NCI-H2029 treated with DMSO at 0.1 percent for 48 hours (cell line): ENCODE results near the gene ADM.
"Not testable (repeated sequence)": the region's sequence is repeated elsewhere in the genome, so short reads cannot be mapped to it uniquely, and the experiment has no call there.

ENCODE experiments used
- DNase-seq: peaks from one replicate; lab custom pipeline; 2025; lab: John Stamatoyannopoulos, UW

Gene ADM, protein sequence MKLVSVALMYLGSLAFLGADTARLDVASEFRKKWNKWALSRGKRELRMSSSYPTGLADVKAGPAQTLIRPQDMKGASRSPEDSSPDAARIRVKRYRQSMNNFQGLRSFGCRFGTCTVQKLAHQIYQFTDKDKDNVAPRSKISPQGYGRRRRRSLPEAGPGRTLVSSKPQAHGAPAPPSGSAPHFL

DNA sequence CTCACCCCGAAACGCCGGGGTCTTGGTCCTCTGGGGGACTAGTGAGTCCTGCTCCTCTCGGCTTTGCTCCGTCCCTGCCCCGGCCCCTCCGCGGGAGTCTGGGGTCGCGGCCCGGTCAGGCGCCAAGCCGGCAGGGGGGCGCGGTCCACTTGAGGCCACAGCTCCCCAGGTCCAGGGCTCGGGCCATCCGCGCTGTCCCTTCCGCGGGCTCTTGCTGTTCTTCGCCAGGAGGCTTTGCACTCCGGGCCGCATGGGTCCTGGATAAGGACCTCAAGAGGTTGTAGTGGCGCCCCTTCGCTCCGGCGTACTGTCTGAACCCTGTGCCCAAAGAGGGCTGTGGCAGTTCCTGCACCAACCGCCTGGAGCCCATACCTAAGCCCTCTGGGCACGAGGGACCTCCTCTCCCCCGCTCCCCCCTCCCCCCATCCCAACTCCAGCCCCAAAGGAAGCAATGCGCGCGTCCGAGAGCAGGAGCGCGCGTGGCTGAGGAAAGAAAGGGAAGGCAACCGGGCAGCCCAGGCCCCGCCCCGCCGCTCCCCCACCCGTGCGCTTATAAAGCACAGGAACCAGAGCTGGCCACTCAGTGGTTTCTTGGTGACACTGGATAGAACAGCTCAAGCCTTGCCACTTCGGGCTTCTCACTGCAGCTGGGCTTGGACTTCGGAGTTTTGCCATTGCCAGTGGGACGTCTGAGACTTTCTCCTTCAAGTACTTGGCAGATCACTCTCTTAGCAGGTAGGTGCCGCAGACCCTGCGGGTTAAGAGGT lies at the start of gene ADM:
Gene ADM (plus strand): TSS at position 579 of the 767 bp plus-strand sequence. CDS start 628 bp downstream, outside the sequence.
- peak; percentile 70 for DNase-seq

DNA sequence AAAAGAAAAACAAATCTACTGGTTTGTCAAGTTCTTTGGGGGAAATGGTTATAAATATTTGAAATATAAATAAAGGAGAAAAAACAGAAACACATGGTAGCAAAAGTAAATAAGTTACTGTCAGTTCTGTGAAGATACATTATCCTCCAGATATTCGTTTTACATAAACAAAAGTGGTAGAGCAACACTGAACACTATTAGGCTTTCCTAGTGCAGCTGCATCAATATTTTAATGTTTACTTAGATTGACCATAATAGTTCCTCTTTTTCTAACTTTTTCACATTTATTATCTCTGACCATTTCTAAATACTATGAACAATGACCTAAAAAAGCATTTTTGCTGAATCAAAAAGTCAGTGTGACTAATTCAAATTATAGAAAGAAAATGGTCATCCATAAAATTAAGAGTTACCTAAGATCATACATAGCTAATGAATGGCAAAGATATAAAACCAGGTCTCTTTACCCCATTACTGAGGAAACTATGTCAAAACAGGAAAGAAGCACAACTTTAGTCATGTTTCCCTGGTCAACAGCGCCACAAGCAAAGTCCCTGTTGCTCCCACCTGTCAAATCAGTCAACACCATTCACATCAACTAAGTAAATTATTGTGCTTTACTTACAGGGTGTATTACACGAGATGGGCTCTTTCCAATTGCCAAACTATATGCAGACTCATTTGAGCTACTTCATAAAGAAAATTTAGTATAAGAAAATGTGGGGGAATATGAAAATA lies 49.3 kb upstream of the ADM start:
- no peak for DNase-seq

- DNase-seq = no peak
Observed at GRCh38 chr11:10257478-10257877, 47.4 kb upstream of the ADM start.

- no peak for DNase-seq
Observed at GRCh38 chr11:10261821-10262220, 43.1 kb upstream of the ADM start.

GRCh38 chr11:10263929-10264328 lies 40.9 kb upstream of the ADM start:
- DNase-seq = no peak

DNA sequence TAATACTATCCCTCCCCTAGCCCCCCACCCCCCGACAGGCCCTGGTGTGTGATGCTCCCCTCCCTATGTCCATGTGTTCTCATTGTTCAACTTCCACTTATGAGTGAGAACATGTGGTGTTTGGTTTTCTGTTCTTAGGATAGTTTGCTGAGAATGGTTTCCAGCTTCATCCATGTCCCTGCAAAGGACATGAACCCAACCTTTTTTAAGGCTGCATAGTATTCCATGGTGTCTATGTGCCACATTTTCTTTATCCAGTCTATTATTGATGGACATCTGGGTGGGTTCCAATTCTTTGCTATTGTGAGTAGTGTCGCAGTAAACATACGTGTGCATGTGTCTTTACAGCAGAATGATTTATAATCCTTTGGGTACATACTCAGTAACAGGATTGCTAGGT lies 40.2 kb upstream of the ADM start:
- DNase-seq = not testable (repeated sequence)

DNA sequence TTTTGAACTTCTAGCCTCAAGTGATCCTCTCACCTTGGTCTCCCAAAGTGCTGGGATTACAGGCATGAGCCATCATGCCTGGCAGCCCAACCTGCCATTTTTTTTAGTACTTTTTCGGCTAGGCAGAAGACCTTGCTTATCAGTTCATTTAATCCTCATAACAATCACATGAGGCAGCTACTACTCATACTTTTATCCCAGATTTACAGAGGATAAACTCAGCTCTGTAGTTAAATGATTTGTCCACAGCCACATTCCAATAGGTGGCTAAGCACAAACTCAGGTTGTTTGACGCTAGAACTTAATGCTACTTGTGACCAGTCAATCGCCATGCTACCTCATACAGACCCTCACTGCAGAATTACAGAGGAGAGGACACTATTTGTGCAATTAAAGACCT lies 38.9 kb upstream of the ADM start:
- DNase-seq = no peak

GRCh38 chr11:10267821-10268220 lies 37.1 kb upstream of the ADM start:
- DNase-seq = no peak

DNA sequence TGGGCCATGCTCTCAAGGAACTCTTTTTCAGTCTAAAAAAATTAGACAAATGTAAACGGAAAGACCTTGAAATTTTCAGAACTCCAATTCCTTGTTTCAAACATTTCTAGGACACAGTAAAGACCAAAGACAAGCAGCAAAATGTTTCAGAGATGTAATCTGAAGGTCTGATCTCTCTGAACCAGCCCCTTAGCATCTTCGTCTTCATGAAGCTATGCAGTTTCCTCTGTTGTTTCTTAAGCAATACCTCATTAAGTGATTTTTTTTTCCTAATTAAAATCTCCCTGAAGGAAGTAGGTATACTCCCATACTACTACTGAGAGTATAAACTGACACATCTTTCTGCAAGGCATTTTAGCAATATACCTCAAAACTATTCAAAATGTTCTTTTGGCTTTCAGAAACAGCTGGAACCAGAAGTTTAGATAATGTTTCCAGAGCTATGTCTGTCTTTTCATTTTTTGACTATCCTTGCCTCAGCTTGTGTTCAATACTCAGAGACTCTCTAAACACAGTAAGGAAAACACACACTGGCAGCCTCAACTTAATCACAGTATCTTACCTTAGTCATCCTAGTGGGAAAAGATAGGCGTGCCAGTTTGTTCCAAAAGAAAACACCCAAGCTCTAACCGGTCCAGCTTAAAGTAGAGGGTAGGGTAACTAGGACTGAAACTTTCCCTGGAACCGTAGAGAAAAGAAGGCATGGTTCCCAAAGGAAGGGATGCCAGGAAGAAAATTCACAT lies 36.0 kb upstream of the ADM start:
- DNase-seq = no peak

GRCh38 chr11:10272132-10272531 lies 32.7 kb upstream of the ADM start:
- no peak for DNase-seq

DNA sequence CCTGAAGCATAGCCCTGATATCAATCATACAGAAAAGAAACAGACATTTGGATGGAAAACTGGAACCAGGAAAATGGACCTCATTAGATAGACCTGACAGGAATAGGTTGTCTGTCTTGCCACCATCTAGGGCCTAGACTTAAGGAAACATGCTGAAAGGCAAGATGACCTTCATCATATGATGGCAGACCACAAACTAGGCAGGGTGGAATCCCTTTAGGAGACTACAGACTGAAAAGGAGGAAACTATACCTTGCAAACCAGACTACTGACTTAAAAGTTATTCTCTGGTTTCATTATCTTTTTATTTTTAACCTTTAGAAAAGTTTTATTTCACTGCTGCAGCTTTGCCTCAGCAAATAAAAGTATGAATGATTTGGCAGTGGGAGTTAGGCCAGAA lies 31.1 kb upstream of the ADM start:
- DNase-seq = no peak

DNA sequence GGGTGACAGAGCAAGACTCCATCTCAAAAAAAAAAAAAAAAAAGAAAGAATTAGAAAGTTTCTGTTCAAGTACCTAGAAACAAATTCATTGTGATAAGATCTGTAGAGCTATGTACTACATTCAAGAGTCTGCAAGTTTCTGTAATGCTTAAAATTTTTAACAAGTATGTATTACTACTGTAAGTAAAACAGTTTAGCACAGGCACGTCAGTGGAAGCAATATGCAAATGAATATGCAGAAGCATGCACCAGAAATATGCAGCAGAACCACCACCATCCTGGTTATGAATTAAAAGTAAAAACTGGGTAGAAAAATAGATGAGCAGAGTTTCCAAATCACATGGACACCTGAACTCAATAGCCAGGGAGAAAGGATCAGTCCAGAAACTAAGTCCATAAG lies 30.1 kb upstream of the ADM start:
- DNase-seq = no peak

DNA sequence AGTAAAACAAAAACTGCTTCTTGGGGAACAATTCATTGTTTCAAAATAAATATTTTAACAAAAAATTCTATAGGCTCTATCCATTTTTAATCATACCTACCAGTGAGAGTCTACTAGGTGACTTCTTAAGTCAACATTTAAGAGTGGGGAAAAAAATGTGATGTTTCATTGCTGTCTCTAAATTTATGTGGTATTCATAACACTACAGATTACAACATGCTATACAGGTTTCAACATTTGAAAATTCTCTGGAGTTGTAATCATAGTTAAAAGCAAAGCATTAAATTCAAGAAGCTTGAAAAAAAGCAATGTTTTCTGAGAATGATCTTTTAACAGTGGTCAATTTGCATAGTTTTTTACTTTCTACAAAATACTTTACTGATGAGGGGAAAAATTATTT lies 29.2 kb upstream of the ADM start:
- DNase-seq = no peak

DNA sequence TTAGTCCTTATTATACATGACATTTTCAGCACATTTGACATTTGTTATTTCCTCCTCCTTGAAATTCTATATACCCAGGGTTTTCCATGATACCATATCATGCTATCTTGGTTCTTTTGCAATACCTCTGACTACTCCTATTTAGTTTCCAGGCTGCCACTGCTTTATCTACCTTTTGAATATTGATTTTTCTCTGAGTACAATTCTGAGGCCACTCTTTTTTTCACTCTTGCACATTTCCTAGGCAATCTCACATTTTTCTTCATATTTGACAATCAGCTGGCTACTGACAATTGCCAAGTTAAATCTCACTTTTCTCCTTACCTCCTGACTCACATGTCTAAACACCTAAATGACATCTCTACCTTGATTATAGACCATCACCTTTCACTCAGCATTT lies 22.8 kb upstream of the ADM start:
- no peak for DNase-seq

GRCh38 chr11:10283991-10284390 lies 20.9 kb upstream of the ADM start:
- DNase-seq = no peak

GRCh38 chr11:10285148-10285802 lies 19.6 kb upstream of the ADM start:
- DNase-seq = no peak

- no peak for DNase-seq
Observed at GRCh38 chr11:10287140-10287539, 17.7 kb upstream of the ADM start.

DNA sequence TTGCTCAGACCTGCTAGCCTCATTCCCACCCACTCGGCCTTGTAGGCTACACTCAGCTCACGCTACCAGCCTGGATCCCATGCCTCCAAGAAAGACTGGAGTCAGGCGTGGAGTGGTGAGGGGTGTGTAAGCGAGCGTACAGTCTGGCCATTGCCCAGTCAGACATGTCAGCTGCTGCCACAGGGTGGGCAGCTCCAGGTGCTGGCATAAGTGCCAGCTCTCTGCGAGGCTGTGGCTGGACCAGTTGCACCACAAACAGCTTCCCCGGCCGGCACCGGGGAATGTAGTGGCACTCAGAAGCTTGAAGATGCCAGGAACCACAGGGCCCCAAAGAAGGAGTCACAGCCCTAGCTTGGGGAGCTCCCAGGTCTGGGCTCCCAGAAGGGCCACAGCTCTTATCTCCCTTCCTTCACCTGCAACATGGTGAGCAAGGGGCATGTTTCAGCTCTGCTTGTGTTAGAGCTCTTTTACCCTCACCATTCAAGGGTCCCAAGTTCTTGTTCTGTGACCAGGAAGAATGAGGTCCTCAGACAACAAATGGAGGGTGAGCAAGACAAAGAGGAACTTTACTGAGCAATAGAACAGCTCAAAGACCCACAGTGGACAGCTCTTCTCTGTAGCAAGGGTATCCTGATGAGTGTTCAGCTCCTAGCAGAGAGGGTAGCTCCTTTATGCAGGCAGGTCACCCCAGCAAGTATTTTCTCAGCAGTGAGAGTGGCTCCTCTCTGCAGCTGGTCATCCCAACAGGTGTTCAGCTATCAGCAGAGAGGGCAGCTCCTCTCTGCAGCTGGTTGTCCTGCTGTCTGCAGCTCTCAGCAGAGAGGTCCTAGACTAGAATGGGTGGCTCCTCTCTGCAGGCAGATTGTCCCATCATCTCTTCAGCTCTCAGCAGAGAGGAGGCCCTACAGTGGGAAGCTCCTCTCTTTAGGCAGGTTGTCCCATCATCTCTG lies 16.8 kb upstream of the ADM start:
- no peak for DNase-seq

- DNase-seq = no peak
Observed at GRCh38 chr11:10288881-10289764, 15.8 kb upstream of the ADM start.
